GM12878 (cell line): ENCODE results near the gene TMEM33. TPM values are rescaled to one million over a fixed set of nuclear protein-coding genes. Genes with fewer than 3 reads are reported as not detected.

ENCODE experiments used
- ATAC-seq: fragments of 200-7000 bp; cut with Tn5 transposase; 3 replicates; pipeline ENCODE4 v1.9.1; 2020; ENCODE audit warnings: mild to moderate bottlenecking, moderate library complexity
- BruUV-seq: library from RNA; stranded (reverse); fragments of 400-500 nt; replicated peaks from 2 replicates; lab custom pipeline; 2021; lab: Mats Ljungman, UMichigan
- CTCF ChIA-PET: fragments of 300-600 bp; sonication (Branson Sonifier 250); formaldehyde crosslinking; extraction: SDS; loops from one replicate; lab custom pipeline; 2021; ENCODE audit warnings: inconsistent platforms; lab: Yijun Ruan, JAX
- POLR2A ChIA-PET: fragments of 350-600 bp; formaldehyde crosslinking; extraction: SDS; loops from one replicate; lab custom pipeline; 2021; ENCODE audit warnings: inconsistent platforms; lab: Charles Lee
- RAD21 ChIA-PET: fragments of 300-600 bp; sonication (Branson Sonifier 250); formaldehyde crosslinking; loops from one replicate; lab custom pipeline; 2023; ENCODE audit warnings: antibody characterized with exemption; ENCODE audit not compliant: unreplicated experiment; lab: Charles Lee
- SMC1A ChIA-PET: fragments of 300-600 bp; sonication (Branson Sonifier 250); formaldehyde crosslinking; loops from one replicate; lab custom pipeline; 2023; ENCODE audit not compliant: unreplicated experiment, uncharacterized antibody; lab: Charles Lee
- DNase-seq: peaks from one replicate; pipeline ENCODE4 v3.0.0-alpha.2; 2011; ENCODE audit warnings: low read depth, low spot score
- FAIRE-seq: peaks from 3 replicates; lab custom pipeline; 2011; peaks lifted over from hg19 to GRCh38; lab: Jason Lieb, UNC
- H2AFZ ChIP-seq: 2 replicates; pipeline ENCODE4 v1.6.0; 2011; ENCODE audit warnings: low read depth, low read length, control low read depth; ENCODE audit not compliant: control insufficient read depth
- H3K27ac ChIP-seq: 2 replicates; pipeline ENCODE4 v1.5.1; 2011; ENCODE audit warnings: control low read depth; ENCODE audit not compliant: control insufficient read depth, insufficient read depth
- H3K27me3 ChIP-seq, 2 experiments: replicated peaks in 1 of 2; 2 replicates each; pipeline versions ENCODE4 v1.6.0 to v1.6.1; 2011; ENCODE audit warnings: low read length in 1 of 2; ENCODE audit not compliant: control insufficient read depth in 2 of 2, insufficient read depth in 2 of 2
- H3K36me3 ChIP-seq, 2 experiments: 2 replicates each; pipeline ENCODE4 v1.5.1; 2011; ENCODE audit warnings: low read length in 1 of 2; ENCODE audit not compliant: control insufficient read depth in 2 of 2, insufficient read depth in 2 of 2
- H3K4me1 ChIP-seq: 2 replicates; pipeline ENCODE4 v1.6.1; 2011; ENCODE audit warnings: mild to moderate bottlenecking, low read length, moderate library complexity, mixed read lengths; ENCODE audit not compliant: control insufficient read depth, insufficient read depth
- H3K4me2 ChIP-seq: 2 replicates; pipeline ENCODE4 v1.6.0; 2011; ENCODE audit warnings: control low read depth; ENCODE audit not compliant: control insufficient read depth, insufficient read depth
- H3K4me3 ChIP-seq: fragments of 200-600 bp; sonication (generic); 2 replicates; pipeline ENCODE4 v1.5.1; 2016
- H3K79me2 ChIP-seq: 2 replicates; pipeline ENCODE4 v1.6.0; 2011; ENCODE audit warnings: low read length; ENCODE audit not compliant: control insufficient read depth, insufficient read depth
- H3K9ac ChIP-seq: 2 replicates; pipeline ENCODE4 v1.8.0; 2011; ENCODE audit warnings: low read length, control low read depth, mixed read lengths; ENCODE audit not compliant: control insufficient read depth, insufficient read depth
- H3K9me3 ChIP-seq: replicated peaks from 3 replicates; pipeline ENCODE4 v1.5.1; 2011; ENCODE audit warnings: mild to moderate bottlenecking, low read length; ENCODE audit not compliant: control insufficient read depth, insufficient read depth
- H4K20me1 ChIP-seq: 2 replicates; pipeline ENCODE4 v1.6.0; 2011; ENCODE audit not compliant: control insufficient read depth, insufficient read depth
- ATF2 ChIP-seq: IDR thresholded peaks from 2 replicates; pipeline ENCODE4 v1.6.1; 2012; ENCODE audit warnings: low read length, inconsistent platforms
- BACH1 ChIP-seq: fragments of 450-650 bp; IDR thresholded peaks from 2 replicates; pipeline ENCODE4 v1.6.1; 2017; ENCODE audit warnings: mild to moderate bottlenecking, borderline replicate concordance
- BHLHE40 ChIP-seq, 2 experiments: fragments of 450-650 bp in 1 of 2; IDR thresholded peaks; 2 replicates each; pipeline ENCODE4 v1.6.1; 2011 to 2017; ENCODE audit warnings: low read depth in 2 of 2, borderline replicate concordance in 1 of 2, improper control_type of control experiment in 1 of 2, low read length in 1 of 2, mild to moderate bottlenecking in 1 of 2
- CEBPZ ChIP-seq: fragments of 150-350 bp; IDR thresholded peaks from 2 replicates; pipeline ENCODE4 v1.6.1; 2016; ENCODE audit warnings: low read depth, low read length
- EGR1 ChIP-seq, 2 experiments: IDR thresholded peaks; 1 replicate in 1 of 2; 2 replicates in 1 of 2; pipeline ENCODE4 v1.6.1; 2011 to 2012; ENCODE audit warnings: low read depth in 2 of 2, low read length in 2 of 2, borderline replicate concordance in 1 of 2, mild to moderate bottlenecking in 1 of 2, moderate library complexity in 1 of 2
- EP300 ChIP-seq, 2 experiments: fragments of 150-350 bp in 1 of 2; IDR thresholded peaks; 2 replicates each; pipeline ENCODE4 v1.6.1; 2011 to 2012; ENCODE audit warnings: low read depth in 2 of 2, low read length in 2 of 2, borderline replicate concordance in 1 of 2, improper control_type of control experiment in 1 of 2, inconsistent platforms in 1 of 2; ENCODE audit not compliant: control insufficient read depth in 1 of 2
- ESRRA ChIP-seq: IDR thresholded peaks from 2 replicates; pipeline ENCODE4 v1.6.1; 2012; ENCODE audit warnings: mild to moderate bottlenecking, low read length, improper control_type of control experiment
- PBX3 ChIP-seq: IDR thresholded peaks from 2 replicates; pipeline ENCODE4 v1.6.1; 2011; ENCODE audit warnings: mild to moderate bottlenecking, low read depth, low read length, moderate library complexity; ENCODE audit not compliant: insufficient replicate concordance
- RB1 ChIP-seq: fragments of 450-650 bp; formaldehyde crosslinking; IDR thresholded peaks from 2 replicates; pipeline ENCODE4 v1.6.1; 2017; ENCODE audit warnings: mild to moderate bottlenecking, borderline replicate concordance
- SMC3 ChIP-seq: IDR thresholded peaks from 2 replicates; pipeline ENCODE4 v1.6.1; 2011; ENCODE audit warnings: low read length, improper control_type of control experiment, borderline replicate concordance
- ZNF24 ChIP-seq: fragments of 450-650 bp; IDR thresholded peaks from 2 replicates; pipeline ENCODE4 v1.6.1; 2017; ENCODE audit warnings: antibody characterized with exemption, mild to moderate bottlenecking
- WGBS: methylation state at CpG from one replicate; pipeline ENCODE4 v1.1.6; 2016; ENCODE audit warnings: low lambda C conversion rate; ENCODE audit not compliant: insufficient replicate concordance, insufficient coverage; ENCODE audit errors: missing lambda C conversion rate; 5-methylcytosine and 5-hydroxymethylcytosine counted together
- in situ Hi-C: fragments of 300-500 bp; cut with MboI; formaldehyde crosslinking; loops from 9 replicates; pipeline ENCODE4 v1.14.3; 2018; ENCODE audit warnings: mixed read lengths
- intact Hi-C: fragments of 100-400 bp; cut with micrococcal nuclease; formaldehyde crosslinking; loops from one replicate; pipeline ENCODE4 v1.14.2; 2022; ENCODE audit not compliant: unreplicated experiment
- polyA plus RNA-seq, 11 experiments: library from polyadenylated mRNA; depleted of rRNA in 4 of 11; unstranded in 6 of 11; stranded (reverse) in 5 of 11; fragments of >200 nt; fragmentation: Nextera tagmentation in 4 of 11; fragmentation: Illumina TruSeq in 1 of 11; extraction: Ambion mirVana in 4 of 11; extraction: Trizol in 1 of 11; gene quantifications; 1 replicate in 1 of 11; 2 replicates in 10 of 11; pipeline versions ENCODE4 v1.2.1 to v1.2.3, GENCODE V29; 2011 to 2016; ENCODE audit warnings: inconsistent platforms in 2 of 11, missing spikeins in 2 of 11, low read depth in 1 of 11
- total RNA-seq, 4 experiments: library from RNA; depleted of rRNA in 3 of 4; stranded (reverse); fragments of >200 nt in 3 of 4; fragmentation: Illumina TruSeq in 1 of 4; extraction: Trizol in 1 of 4; gene quantifications; 2 replicates each; pipeline versions ENCODE4 v1.2.1 to v1.2.3, GENCODE V29; 2013 to 2021
- TF ChIP-seq, protein P1 (sequence below): fragments of 450-650 bp; IDR thresholded peaks from 2 replicates; pipeline ENCODE4 v1.6.1; 2017; ENCODE audit warnings: antibody characterized with exemption, mild to moderate bottlenecking, moderate library complexity

Gene TMEM33
- total and polyA plus RNA-seq, 10 of the 15 experiments (the other 5 are each of a cell fraction or from before 2014, with no cell fraction given) = 7.9 to 60.2 (median 33.4) TPM

DNA sequence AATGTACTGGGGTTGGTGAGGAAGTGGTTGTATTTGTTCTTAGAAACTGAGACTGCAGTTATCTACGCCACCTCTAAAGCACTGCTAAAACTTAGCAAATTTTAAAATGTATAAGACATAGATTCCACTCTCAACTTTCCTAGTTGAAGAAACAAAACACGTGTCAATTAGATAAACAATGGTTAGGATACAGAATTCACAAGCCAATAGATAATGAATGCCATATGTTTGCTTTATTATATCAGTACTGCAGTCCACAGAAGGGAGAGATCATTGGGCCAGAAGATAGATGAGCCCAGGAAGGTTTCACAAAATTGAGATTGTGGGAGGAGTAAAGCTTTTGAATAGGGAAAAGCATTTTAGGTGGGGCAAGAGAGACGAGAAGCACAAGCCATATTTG lies 14.3 kb downstream of the TMEM33 start:
- no peak overlapping the region for H3K27ac ChIP-seq
- ChIA-PET RAD21 (no interaction called here), CTCF (interaction anchor here (0.6 to 1.1 kb wide), 2 partner anchors 12 to 19 kb away, joined by 3 read pairs; no protein-coding TSS in a partner anchor), POLR2A (no interaction called here), SMC1A (no interaction called here)
- H3K9me3 ChIP-seq = no peaks in the 10 kb centered on the region
- in situ Hi-C loops = no loop called here
- WGBS = 80% methylated on average over 3 of the region's 3 CpGs
- H3K4me2 ChIP-seq = no peak overlapping the region
- H3K9ac ChIP-seq = no peak overlapping the region
- H2AFZ ChIP-seq = no peak overlapping the region
- no peaks in the 10 kb centered on the region for H3K27me3 ChIP-seq
- H3K79me2 ChIP-seq = no peaks in the 10 kb centered on the region
- FAIRE-seq = no peak
- no peak for DNase-seq
- no peak overlapping the region for H3K4me3 ChIP-seq
- H3K4me1 ChIP-seq = no peaks in the 10 kb centered on the region
- BruUV-seq = no TSS peak
- peaks cover 0 to 10% of the 10 kb centered on the region in 2 experiments; a peak in 3 of 4 replicates for H3K36me3 ChIP-seq
- ATAC-seq = no peak
- intact Hi-C loops = no loop called here
- TF ChIP-seq ZNF24 = no peak
- no peak for TF ChIP-seq PBX3
- no peak for TF ChIP-seq BHLHE40 (IDR thresholded peaks at IDR 0.05; ENCODE audit: borderline replicate concordance in 1 of 2, low read depth in 2 of 2, low read length in 1 of 2)
- TF ChIP-seq ESRRA = no peak
- TF ChIP-seq EP300 (IDR thresholded peaks at IDR 0.05; ENCODE audit: borderline replicate concordance in 1 of 2, control insufficient read depth in 1 of 2, low read depth in 2 of 2, low read length in 2 of 2) = no peak
- TF ChIP-seq BACH1 = no peak
- TF ChIP-seq, protein P1, sequence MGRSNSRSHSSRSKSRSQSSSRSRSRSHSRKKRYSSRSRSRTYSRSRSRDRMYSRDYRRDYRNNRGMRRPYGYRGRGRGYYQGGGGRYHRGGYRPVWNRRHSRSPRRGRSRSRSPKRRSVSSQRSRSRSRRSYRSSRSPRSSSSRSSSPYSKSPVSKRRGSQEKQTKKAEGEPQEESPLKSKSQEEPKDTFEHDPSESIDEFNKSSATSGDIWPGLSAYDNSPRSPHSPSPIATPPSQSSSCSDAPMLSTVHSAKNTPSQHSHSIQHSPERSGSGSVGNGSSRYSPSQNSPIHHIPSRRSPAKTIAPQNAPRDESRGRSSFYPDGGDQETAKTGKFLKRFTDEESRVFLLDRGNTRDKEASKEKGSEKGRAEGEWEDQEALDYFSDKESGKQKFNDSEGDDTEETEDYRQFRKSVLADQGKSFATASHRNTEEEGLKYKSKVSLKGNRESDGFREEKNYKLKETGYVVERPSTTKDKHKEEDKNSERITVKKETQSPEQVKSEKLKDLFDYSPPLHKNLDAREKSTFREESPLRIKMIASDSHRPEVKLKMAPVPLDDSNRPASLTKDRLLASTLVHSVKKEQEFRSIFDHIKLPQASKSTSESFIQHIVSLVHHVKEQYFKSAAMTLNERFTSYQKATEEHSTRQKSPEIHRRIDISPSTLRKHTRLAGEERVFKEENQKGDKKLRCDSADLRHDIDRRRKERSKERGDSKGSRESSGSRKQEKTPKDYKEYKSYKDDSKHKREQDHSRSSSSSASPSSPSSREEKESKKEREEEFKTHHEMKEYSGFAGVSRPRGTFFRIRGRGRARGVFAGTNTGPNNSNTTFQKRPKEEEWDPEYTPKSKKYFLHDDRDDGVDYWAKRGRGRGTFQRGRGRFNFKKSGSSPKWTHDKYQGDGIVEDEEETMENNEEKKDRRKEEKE = no peak
- TF ChIP-seq CEBPZ = no peak
- TF ChIP-seq ATF2 = no peak
- no peak for TF ChIP-seq RB1
- no peak for TF ChIP-seq SMC3
- no peak for TF ChIP-seq EGR1 (IDR thresholded peaks at IDR 0.05; ENCODE audit: borderline replicate concordance in 1 of 2, low read depth in 2 of 2, low read length in 2 of 2)
- TF ChIP-seq, all 136 proteins: peak for 0
- no peaks in the 10 kb centered on the region; the same call in 1 of the 2 replicates for H4K20me1 ChIP-seq
